A172 (cell line): ENCODE data around the gene CD40. TPM values are rescaled to one million over a fixed set of nuclear protein-coding genes. Genes with fewer than 3 reads are reported as not detected.

Experiments used
- DNase-seq: peaks from one replicate; pipeline ENCODE4 v3.0.0-alpha.2; 2015; ENCODE audit warnings: low spot score
- total RNA-seq: library from RNA; depleted of rRNA; stranded (reverse); fragments of >200 nt; shearing (Covaris generic); gene quantifications from 2 replicates; pipeline ENCODE4 v1.2.3, GENCODE V29; 2014

CD40 gene
- total RNA-seq, 1 experiment from 2014 or later: not detected

- no peak for DNase-seq
Observed at GRCh38 chr20:46148313-46149208, 30.4 kb downstream of the CD40 start.

GRCh38 chr20:46150943-46151342, 32.8 kb downstream of the CD40 start:
- no peak for DNase-seq

- no peak for DNase-seq
Observed at GRCh38 chr20:46151936-46152335, 33.8 kb downstream of the CD40 start.

- DNase-seq: no peak
Observed at GRCh38 chr20:46152824-46153586, 34.9 kb downstream of the CD40 start.

GRCh38 chr20:46154305-46154704, 36.2 kb downstream of the CD40 start:
- no peak for DNase-seq

GRCh38 chr20:46154796-46155195, 36.7 kb downstream of the CD40 start:
- DNase-seq: no peak

GRCh38 chr20:46156065-46156464, 38.0 kb downstream of the CD40 start:
- DNase-seq: no peak

- no peak for DNase-seq
Observed at GRCh38 chr20:46157076-46157592, 39.0 kb downstream of the CD40 start.

- DNase-seq: no peak
Observed at GRCh38 chr20:46157625-46158024, 39.5 kb downstream of the CD40 start.

GRCh38 chr20:46158476-46158987, 40.4 kb downstream of the CD40 start:
- no peak for DNase-seq

- DNase-seq: no peak
Observed at GRCh38 chr20:46159101-46159897, 41.2 kb downstream of the CD40 start.

- no peak for DNase-seq
Observed at GRCh38 chr20:46160661-46161060, 42.5 kb downstream of the CD40 start.

GRCh38 chr20:46161921-46162320, 43.8 kb downstream of the CD40 start:
- no peak for DNase-seq

GRCh38 chr20:46164254-46164653, 46.1 kb downstream of the CD40 start:
- DNase-seq: no peak

GRCh38 chr20:46167080-46167479, 49.0 kb downstream of the CD40 start:
- DNase-seq: no peak

GRCh38 chr20:46168438-46168837, 50.3 kb downstream of the CD40 start:
- DNase-seq: no peak

GRCh38 chr20:46169245-46170171, 51.4 kb downstream of the CD40 start:
- DNase-seq: no peak

GRCh38 chr20:46171476-46171875, 53.4 kb downstream of the CD40 start:
- no peak for DNase-seq

GRCh38 chr20:46171909-46172308, 53.8 kb downstream of the CD40 start:
- DNase-seq: no peak

- no peak for DNase-seq
Observed at GRCh38 chr20:46172455-46172854, 54.3 kb downstream of the CD40 start.
